Liver (tissue), 9 donors: ENCODE results near the gene PUS10. TPM values are rescaled to one million over a fixed set of nuclear protein-coding genes. Genes with fewer than 3 reads are reported as not detected.
"Not testable (repeated sequence)": the region's sequence is repeated elsewhere in the genome, so short reads cannot be mapped to it uniquely, and the experiment has no call there.

Experiments used
- DNase-seq: peaks from one replicate; pipeline ENCODE4 v3.0.0-alpha.2; 2017; ENCODE audit warnings: low spot score
- H3K27ac ChIP-seq, 2 donors: one replicate each; pipeline ENCODE4 v1.7.0; 2013; ENCODE audit warnings: inconsistent platforms in 2 of 2, low read length in 2 of 2, control low read depth in 1 of 2, low read depth in 1 of 2, mild to moderate bottlenecking in 1 of 2
- H3K27me3 ChIP-seq, 4 donors: one replicate each; pipeline versions ENCODE4 v1.6.1 to v1.7.0; 2013; ENCODE audit warnings: low read length in 3 of 4, inconsistent platforms in 1 of 4, mild to moderate bottlenecking in 1 of 4, moderate library complexity in 1 of 4; ENCODE audit not compliant: control insufficient read depth in 4 of 4, insufficient read depth in 4 of 4
- H3K36me3 ChIP-seq, 4 donors: one replicate each; pipeline versions ENCODE4 v1.6.1 to v1.7.0; 2013; ENCODE audit warnings: low read length in 3 of 4, mild to moderate bottlenecking in 3 of 4, low read depth in 1 of 4, moderate library complexity in 1 of 4; ENCODE audit not compliant: control insufficient read depth in 4 of 4, insufficient read depth in 3 of 4
- H3K4me1 ChIP-seq, 4 donors: one replicate each; pipeline versions ENCODE4 v1.6.1 to v1.7.0; 2013; ENCODE audit warnings: low read length in 3 of 4, mild to moderate bottlenecking in 3 of 4, moderate library complexity in 1 of 4; ENCODE audit not compliant: control insufficient read depth in 4 of 4, insufficient read depth in 4 of 4
- H3K4me3 ChIP-seq, 3 donors: one replicate each; pipeline versions ENCODE4 v1.6.1 to v1.7.0; 2013; ENCODE audit warnings: low read length in 3 of 3, control low read depth in 1 of 3, low read depth in 1 of 3, mild to moderate bottlenecking in 1 of 3
- H3K9ac ChIP-seq, 2 donors: one replicate each; pipeline ENCODE4 v1.7.0; 2013; ENCODE audit warnings: low read length in 2 of 2, mild to moderate bottlenecking in 2 of 2, moderate library complexity in 2 of 2, control low read depth in 1 of 2, low read depth in 1 of 2
- H3K9me3 ChIP-seq, 4 donors: one replicate each; pipeline versions ENCODE4 v1.6.1 to v1.7.0; 2013; ENCODE audit warnings: low read length in 3 of 4; ENCODE audit not compliant: control insufficient read depth in 4 of 4
- EGR1 ChIP-seq, 2 donors: IDR thresholded peaks; 2 replicates each; pipeline ENCODE4 v1.6.1; 2016 to 2018; ENCODE audit warnings: antibody characterized with exemption in 2 of 2, low read depth in 2 of 2
- FOXA1 ChIP-seq: IDR thresholded peaks from 2 replicates; pipeline ENCODE4 v1.6.1; 2016; ENCODE audit warnings: antibody characterized with exemption
- FOXA2 ChIP-seq: IDR thresholded peaks from 2 replicates; pipeline ENCODE4 v1.6.1; 2016; ENCODE audit warnings: antibody characterized with exemption
- GABPA ChIP-seq, 2 donors: IDR thresholded peaks in 1 of 2; conservative IDR thresholded peaks in 1 of 2; 2 replicates each; pipeline ENCODE4 v1.6.1; 2016; ENCODE audit warnings: antibody characterized with exemption in 2 of 2, mild to moderate bottlenecking in 1 of 2, moderate library complexity in 1 of 2
- HNF4A ChIP-seq, 2 donors: conservative IDR thresholded peaks; 2 replicates each; pipeline ENCODE4 v1.6.1; 2016; ENCODE audit warnings: antibody characterized with exemption in 2 of 2, mild to moderate bottlenecking in 2 of 2
- HNF4G ChIP-seq: IDR thresholded peaks from 2 replicates; pipeline ENCODE4 v1.6.1; 2016; ENCODE audit warnings: antibody characterized with exemption
- JUND ChIP-seq, 2 donors: IDR thresholded peaks; 2 replicates each; pipeline ENCODE4 v1.6.1; 2016; ENCODE audit warnings: antibody characterized with exemption in 2 of 2
- NR2F2 ChIP-seq: IDR thresholded peaks from 2 replicates; pipeline ENCODE4 v1.6.1; 2016; ENCODE audit warnings: antibody characterized with exemption
- RXRA ChIP-seq, 2 donors: IDR thresholded peaks; 2 replicates each; pipeline ENCODE4 v1.6.1; 2017 to 2018; ENCODE audit warnings: antibody characterized with exemption in 2 of 2, mild to moderate bottlenecking in 1 of 2
- SP1 ChIP-seq: IDR thresholded peaks from 2 replicates; pipeline ENCODE4 v1.6.1; 2018; ENCODE audit warnings: antibody characterized with exemption, mild to moderate bottlenecking
- TAF1 ChIP-seq: conservative IDR thresholded peaks from 2 replicates; pipeline ENCODE4 v1.6.1; 2016; ENCODE audit warnings: antibody characterized with exemption, mild to moderate bottlenecking
- YY1 ChIP-seq: IDR thresholded peaks from 2 replicates; pipeline ENCODE4 v1.6.1; 2016; ENCODE audit warnings: antibody characterized with exemption, mild to moderate bottlenecking
- WGBS: extraction: QIAGEN DNeasy Blood & Tissue Kit; methylation state at CpG from one replicate; pipeline ENCODE4 v1.1.7; 2013; 5-methylcytosine and 5-hydroxymethylcytosine counted together
- polyA plus RNA-seq, 2 donors: library from polyadenylated mRNA; stranded (reverse) in 1 of 2; unstranded in 1 of 2; fragments of 200-250 nt in 1 of 2; fragments of >200 nt in 1 of 2; fragmentation: Nextera tagmentation in 1 of 2; extraction: Ambion mirVana in 1 of 2; gene quantifications; one replicate each; pipeline versions ENCODE4 v1.2.1 to v1.2.3, GENCODE V29; 2013 to 2015
- total RNA-seq, 2 donors: library from RNA; depleted of rRNA; stranded (reverse); fragments of >200 nt; gene quantifications; one replicate each; pipeline ENCODE4 v1.2.3, GENCODE V29; 2014
- TF ChIP-seq, protein P1 (sequence below): IDR thresholded peaks from 2 replicates; pipeline ENCODE4 v1.6.1; 2016; ENCODE audit warnings: antibody characterized with exemption
- TF ChIP-seq, protein P2 (sequence below): IDR thresholded peaks from 2 replicates; pipeline ENCODE4 v1.6.1; 2016; ENCODE audit warnings: antibody characterized with exemption
- TF ChIP-seq, protein P3 (sequence below): IDR thresholded peaks from 2 replicates; pipeline ENCODE4 v1.6.1; 2016; ENCODE audit warnings: antibody characterized with exemption
- TF ChIP-seq, protein P4 (sequence below): fragments of 150-350 bp; IDR thresholded peaks from 2 replicates; pipeline ENCODE4 v1.5.1; 2017; ENCODE audit warnings: improper control_type of control experiment, low read depth, low read length; ENCODE audit not compliant: missing input control
- donor health status: healthy.
- donor health status: healthy.
- donor health status: healthy.
- donor health status: healthy.
- donor health status: healthy.

PUS10 gene
- total and polyA plus RNA-seq, 4 donors, result 4.3 to 19.6 (median 6.4) TPM

DNA sequence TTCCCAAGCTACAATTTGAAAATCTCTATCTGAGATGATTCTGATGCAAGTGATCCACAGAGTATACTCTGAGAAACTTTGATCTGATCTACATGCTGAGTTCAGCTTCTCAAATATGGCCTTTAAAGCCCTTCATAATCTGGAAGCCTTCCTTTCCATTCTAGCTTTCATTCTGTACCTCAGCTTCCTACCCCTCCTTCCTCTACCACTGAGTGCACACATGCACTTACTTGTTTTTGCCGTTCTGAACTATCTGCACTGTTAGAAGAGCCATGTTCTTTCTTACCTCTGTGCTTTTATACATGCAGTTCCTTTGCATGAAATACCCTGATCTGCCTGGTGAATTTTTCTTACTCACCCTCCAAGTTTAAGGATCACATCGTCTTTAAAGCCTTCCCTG is 111.7 kb downstream of the PUS10 start:
- DNase-seq, result no peak
- H3K27me3 ChIP-seq, result no peaks in the 10 kb centered on the region
- no peaks in the 10 kb centered on the region for H3K4me1 ChIP-seq
- H3K27ac ChIP-seq, result no peak overlapping the region
- TF ChIP-seq EGR1 (IDR thresholded peaks at IDR 0.05; ENCODE audit: low read depth in 2 of 2) (no peak), TAF1 (no peak), FOXA2 (no peak)
- TF ChIP-seq, protein P1, sequence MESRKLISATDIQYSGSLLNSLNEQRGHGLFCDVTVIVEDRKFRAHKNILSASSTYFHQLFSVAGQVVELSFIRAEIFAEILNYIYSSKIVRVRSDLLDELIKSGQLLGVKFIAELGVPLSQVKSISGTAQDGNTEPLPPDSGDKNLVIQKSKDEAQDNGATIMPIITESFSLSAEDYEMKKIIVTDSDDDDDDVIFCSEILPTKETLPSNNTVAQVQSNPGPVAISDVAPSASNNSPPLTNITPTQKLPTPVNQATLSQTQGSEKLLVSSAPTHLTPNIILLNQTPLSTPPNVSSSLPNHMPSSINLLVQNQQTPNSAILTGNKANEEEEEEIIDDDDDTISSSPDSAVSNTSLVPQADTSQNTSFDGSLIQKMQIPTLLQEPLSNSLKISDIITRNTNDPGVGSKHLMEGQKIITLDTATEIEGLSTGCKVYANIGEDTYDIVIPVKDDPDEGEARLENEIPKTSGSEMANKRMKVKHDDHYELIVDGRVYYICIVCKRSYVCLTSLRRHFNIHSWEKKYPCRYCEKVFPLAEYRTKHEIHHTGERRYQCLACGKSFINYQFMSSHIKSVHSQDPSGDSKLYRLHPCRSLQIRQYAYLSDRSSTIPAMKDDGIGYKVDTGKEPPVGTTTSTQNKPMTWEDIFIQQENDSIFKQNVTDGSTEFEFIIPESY, result no peak
- TF ChIP-seq, protein P2, sequence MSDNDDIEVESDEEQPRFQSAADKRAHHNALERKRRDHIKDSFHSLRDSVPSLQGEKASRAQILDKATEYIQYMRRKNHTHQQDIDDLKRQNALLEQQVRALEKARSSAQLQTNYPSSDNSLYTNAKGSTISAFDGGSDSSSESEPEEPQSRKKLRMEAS, result no peak
- H3K36me3 ChIP-seq, result peaks cover 6 to 27% (median 10%) of the 10 kb centered on the region in 4 donors
- no peak overlapping the region for H3K9ac ChIP-seq
- 98% methylated on average over 2 of the region's 2 CpGs for WGBS
- no peak overlapping the region for H3K4me3 ChIP-seq
- H3K9me3 ChIP-seq, result no peaks in the 10 kb centered on the region

DNA sequence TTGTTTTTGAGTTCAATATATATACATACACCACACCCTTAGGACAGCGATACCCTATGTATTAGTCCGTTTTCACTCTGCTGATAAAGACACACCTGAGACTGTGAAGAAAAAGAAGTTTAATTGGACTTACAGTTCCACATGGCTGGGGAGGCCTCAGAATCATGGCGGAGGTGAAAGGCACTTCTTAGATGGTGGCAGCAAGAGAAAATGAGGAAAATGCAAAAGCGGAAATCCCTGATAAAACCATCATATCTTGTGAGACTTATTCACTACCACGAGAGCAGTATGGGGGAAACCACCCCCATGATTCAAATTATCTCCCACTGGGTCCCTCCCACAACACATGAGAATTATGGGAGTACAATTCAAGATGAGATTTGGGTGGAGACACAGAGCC is 112.2 kb downstream of the PUS10 start:
- H3K9me3 ChIP-seq, H3K27me3 ChIP-seq, H3K27ac ChIP-seq, H3K4me3 ChIP-seq, H3K4me1 ChIP-seq, H3K9ac ChIP-seq, DNase-seq: not testable (repeated sequence)
- peaks cover 6 to 30% (median 13%) of the 10 kb centered on the region in 4 donors for H3K36me3 ChIP-seq
- 93% methylated on average over 5 of the region's 5 CpGs for WGBS

DNA sequence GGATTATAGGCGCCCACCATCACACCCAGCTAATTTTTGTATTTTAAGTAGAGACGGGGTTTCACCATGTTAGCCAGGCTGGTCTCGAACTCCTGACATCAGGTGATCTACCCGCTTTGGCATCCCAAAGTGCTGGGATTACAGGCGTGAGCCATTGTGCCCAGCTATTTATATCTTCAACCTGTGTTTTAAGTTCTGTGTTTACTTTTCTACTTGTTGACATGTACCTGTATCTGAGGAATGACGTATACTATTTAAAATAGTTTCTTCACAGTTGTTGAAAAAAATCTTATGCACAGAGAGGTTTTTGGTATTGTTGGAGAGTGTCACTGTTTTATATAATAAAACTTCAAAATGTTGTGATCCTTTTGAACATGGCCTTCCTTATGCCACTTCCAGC is 116.8 kb downstream of the PUS10 start:
- H3K27me3 ChIP-seq, result not testable (repeated sequence)
- peaks cover 7 to 30% (median 25%) of the 10 kb centered on the region in 4 donors for H3K36me3 ChIP-seq

DNA sequence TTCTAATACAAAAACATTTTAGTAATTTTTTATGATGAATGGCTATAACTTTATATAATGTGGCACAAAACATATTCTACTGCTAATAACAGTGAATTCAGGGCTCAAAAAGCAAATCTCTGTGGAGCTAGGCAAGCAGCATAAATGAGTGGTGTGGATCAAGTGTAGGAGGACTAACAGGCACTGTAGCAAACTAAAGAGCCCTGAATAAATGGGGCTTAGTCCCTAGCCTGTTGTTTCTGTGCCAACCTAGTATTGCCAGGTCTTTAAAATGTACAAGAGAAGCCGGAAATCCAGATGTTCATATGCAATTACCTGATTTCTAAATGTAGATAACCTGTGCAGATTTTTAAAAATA is 118.2 kb downstream of the PUS10 start:
- WGBS, result 85% methylated on average over 1 of the region's 1 CpG
- Histone ChIP-seq H3K9me3 (no peaks in the 10 kb centered on the region), H3K36me3 (peaks cover 9 to 37% (median 33%) of the 10 kb centered on the region in 4 donors), H3K9ac (no peak overlapping the region), H3K4me1 (peaks cover 0 to 2% (median 0%) of the 10 kb centered on the region in 4 donors), H3K4me3 (no peak overlapping the region), H3K27ac (no peak overlapping the region), H3K27me3 (no peaks in the 10 kb centered on the region)
- no peak for DNase-seq
- TF ChIP-seq EGR1 (IDR thresholded peaks at IDR 0.05; ENCODE audit: low read depth in 2 of 2), result no peak
- no peak for TF ChIP-seq TAF1
- no peak for TF ChIP-seq JUND (IDR thresholded peaks at IDR 0.05)
- TF ChIP-seq, protein P1, result no peak
- TF ChIP-seq NR2F2, result no peak
- TF ChIP-seq GABPA (IDR thresholded peaks at IDR 0.05 in 1 of 2, conservative IDR thresholded peaks at IDR 0.05 in 1 of 2), result no peak
- no peak for TF ChIP-seq SP1
- no peak for TF ChIP-seq YY1
- TF ChIP-seq, protein P3, sequence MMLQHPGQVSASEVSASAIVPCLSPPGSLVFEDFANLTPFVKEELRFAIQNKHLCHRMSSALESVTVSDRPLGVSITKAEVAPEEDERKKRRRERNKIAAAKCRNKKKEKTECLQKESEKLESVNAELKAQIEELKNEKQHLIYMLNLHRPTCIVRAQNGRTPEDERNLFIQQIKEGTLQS, result no peak
- no peak for TF ChIP-seq HNF4G
- TF ChIP-seq, protein P4, sequence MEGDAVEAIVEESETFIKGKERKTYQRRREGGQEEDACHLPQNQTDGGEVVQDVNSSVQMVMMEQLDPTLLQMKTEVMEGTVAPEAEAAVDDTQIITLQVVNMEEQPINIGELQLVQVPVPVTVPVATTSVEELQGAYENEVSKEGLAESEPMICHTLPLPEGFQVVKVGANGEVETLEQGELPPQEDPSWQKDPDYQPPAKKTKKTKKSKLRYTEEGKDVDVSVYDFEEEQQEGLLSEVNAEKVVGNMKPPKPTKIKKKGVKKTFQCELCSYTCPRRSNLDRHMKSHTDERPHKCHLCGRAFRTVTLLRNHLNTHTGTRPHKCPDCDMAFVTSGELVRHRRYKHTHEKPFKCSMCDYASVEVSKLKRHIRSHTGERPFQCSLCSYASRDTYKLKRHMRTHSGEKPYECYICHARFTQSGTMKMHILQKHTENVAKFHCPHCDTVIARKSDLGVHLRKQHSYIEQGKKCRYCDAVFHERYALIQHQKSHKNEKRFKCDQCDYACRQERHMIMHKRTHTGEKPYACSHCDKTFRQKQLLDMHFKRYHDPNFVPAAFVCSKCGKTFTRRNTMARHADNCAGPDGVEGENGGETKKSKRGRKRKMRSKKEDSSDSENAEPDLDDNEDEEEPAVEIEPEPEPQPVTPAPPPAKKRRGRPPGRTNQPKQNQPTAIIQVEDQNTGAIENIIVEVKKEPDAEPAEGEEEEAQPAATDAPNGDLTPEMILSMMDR, result no peak
- TF ChIP-seq HNF4A (conservative IDR thresholded peaks at IDR 0.05), result no peak
- TF ChIP-seq, protein P2, result no peak
- no peak for TF ChIP-seq FOXA1
- no peak for TF ChIP-seq RXRA (IDR thresholded peaks at IDR 0.05)

More for the DNA sequence above, 116.8 kb downstream of the PUS10 start:
- H3K9me3 ChIP-seq, DNase-seq, H3K4me3 ChIP-seq, H3K4me1 ChIP-seq, H3K9ac ChIP-seq, H3K27ac ChIP-seq: not testable (repeated sequence)
- 95% methylated on average over 6 of the region's 6 CpGs for WGBS
